ENCODE measurements around the gene LGALS3BP. TPM values are rescaled to one million over a fixed set of nuclear protein-coding genes. Genes with fewer than 3 reads are reported as not detected.

The LGALS3BP gene
- total RNA-seq, 1 experiment from 2014 or later, result 69.8 TPM

DNA sequence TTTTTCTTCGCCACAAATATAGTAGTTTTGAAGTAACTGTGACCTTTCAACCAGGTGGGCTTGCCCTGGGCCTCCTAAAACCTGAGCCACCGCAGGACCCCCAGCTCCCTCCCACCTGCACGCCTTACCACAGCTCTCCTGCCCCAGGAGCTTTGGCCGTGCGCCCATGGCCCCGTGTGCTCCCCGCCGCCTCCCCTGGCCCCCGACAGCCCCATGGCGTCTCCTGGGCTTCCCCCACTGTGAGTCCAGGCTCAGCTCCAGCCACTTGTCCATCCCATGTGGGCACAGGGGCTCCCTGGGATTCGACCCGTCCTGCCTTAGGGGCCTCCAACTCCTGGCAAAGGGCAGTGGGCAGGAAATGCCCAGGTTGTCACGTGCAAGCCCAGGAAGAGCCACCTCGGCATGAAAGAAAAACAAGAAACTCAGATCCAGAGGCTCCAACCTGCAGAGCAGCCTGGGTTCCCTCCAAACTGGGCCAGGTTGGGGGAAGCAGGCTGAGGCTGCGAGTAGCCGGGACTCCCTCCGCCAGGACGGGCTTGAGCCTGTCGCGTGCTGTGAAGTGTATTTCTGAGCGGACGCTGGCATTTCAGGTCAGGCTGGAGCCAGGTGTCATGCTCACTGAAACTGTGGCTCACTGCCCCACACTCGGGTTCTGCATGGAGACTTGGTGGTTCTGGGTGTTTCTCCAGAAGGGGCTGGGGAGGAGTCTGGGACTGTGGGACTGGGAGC is 5.8 kb downstream of the LGALS3BP start:
- H3K23me2 ChIP-seq (ENCODE audit: insufficient read length, low read depth, low read length, poor library complexity, severe bottlenecking), result no peaks in the 10 kb centered on the region
- Mint-ChIP-seq H3K27me3 (ENCODE audit: low read depth) (no peaks in the 10 kb centered on the region; the same call in 1 of the 2 replicates), H3K4me1 (peaks cover 13 to 33% of the 10 kb centered on the region in 2 experiments), H3K4me3 (no peak overlapping the region), H3K36me3 (ENCODE audit: insufficient read depth in 1 of 3, low read depth in 3 of 3) (peaks cover 0 to 27% (median 15%) of the 10 kb centered on the region in 3 experiments; a peak in 6 of 7 replicates), H3K9me3 (no peaks in the 10 kb centered on the region), H3K27ac (no peak overlapping the region; a peak in 1 of 7 replicates)
- no CpG with 5 or more reads among the region's 23 CpGs for WGBS (ENCODE audit: extremely low coverage, insufficient read length, low lambda C conversion rate)
- no peak overlapping the region for H3K4me2 ChIP-seq (ENCODE audit: insufficient read depth, insufficient read length, low read length)
- no peak overlapping the region for H4K91ac ChIP-seq (ENCODE audit: insufficient read length, low read depth, low read length)
- H3K79me2 ChIP-seq (ENCODE audit: insufficient read depth, low read length), result no peaks in the 10 kb centered on the region
- no peak overlapping the region for H4K5ac ChIP-seq (ENCODE audit: insufficient read length, low read depth, low read length)
- H2AFZ ChIP-seq (ENCODE audit: low read length), result no peak overlapping the region
- no peak overlapping the region for H2BK12ac ChIP-seq (ENCODE audit: insufficient read length, low read depth, low read length)
- no peaks in the 10 kb centered on the region for H3K4me1 ChIP-seq (ENCODE audit: insufficient read depth, low read length)
- H3K18ac ChIP-seq (ENCODE audit: insufficient read length, low read depth, low read length), result no peak overlapping the region
- H3K4ac ChIP-seq (ENCODE audit: low read depth, low read length), result no peak overlapping the region
- no peak overlapping the region for H3T11ph ChIP-seq (ENCODE audit: low read length)
- H3K27ac ChIP-seq (ENCODE audit: insufficient read length, low read depth, low read length), result no peak overlapping the region
- DNase-seq, result no peak
- no peak overlapping the region; the same call in 1 of the 2 replicates for H3K14ac ChIP-seq (ENCODE audit: insufficient read depth, low read length)
- H2BK20ac ChIP-seq (ENCODE audit: low read depth, low read length, poor library complexity, severe bottlenecking), result no peak overlapping the region
- H3K27me3 ChIP-seq (ENCODE audit: insufficient read depth, low read length), result no peaks in the 10 kb centered on the region
- no peak for TF ChIP-seq CTCF (conservative IDR thresholded peaks at IDR 0.05)
- H3K56ac ChIP-seq (ENCODE audit: insufficient read length, low read depth, low read length), result no peak overlapping the region
- no peak overlapping the region for H2BK120ac ChIP-seq (ENCODE audit: low read depth, low read length, poor library complexity, severe bottlenecking)
- H3K23ac ChIP-seq (ENCODE audit: insufficient read length, low read depth, low read length), result no peak overlapping the region
- no peaks in the 10 kb centered on the region for H4K20me1 ChIP-seq (ENCODE audit: control insufficient read depth, insufficient read depth, insufficient read length)
- no peak overlapping the region for H3K9ac ChIP-seq (ENCODE audit: extremely low read depth, insufficient read length, low read length)
- H4K8ac ChIP-seq (replicated peaks; ENCODE audit: insufficient read length, low read depth, low read length), result no peak overlapping the region
- no peak overlapping the region for H2BK5ac ChIP-seq (ENCODE audit: insufficient read length, low read length)
- no peak overlapping the region for H2BK15ac ChIP-seq (ENCODE audit: low read depth, low read length)
- no peaks in the 10 kb centered on the region for H3K9me3 ChIP-seq (ENCODE audit: control insufficient read depth, low read depth, low read length)
- no peaks in the 10 kb centered on the region for H3K79me1 ChIP-seq (ENCODE audit: insufficient read depth, low read depth, low read length, poor library complexity, severe bottlenecking)
- no peak overlapping the region for H2AK5ac ChIP-seq (ENCODE audit: insufficient read length, low read length)
